HuH-7.5 (cell line): ENCODE measurements around the gene SYCN.
"Not testable (repeated sequence)": the region's sequence is repeated elsewhere in the genome, so short reads cannot be mapped to it uniquely, and the experiment has no call there.

ENCODE experiments used
- DNase-seq: peaks from one replicate; pipeline ENCODE4 v3.0.0; 2011; ENCODE audit warnings: low spot score

The SYCN gene

GRCh38 chr19:39224910-39225309 lies 20.8 kb upstream of the SYCN start:
- no peak for DNase-seq

DNA sequence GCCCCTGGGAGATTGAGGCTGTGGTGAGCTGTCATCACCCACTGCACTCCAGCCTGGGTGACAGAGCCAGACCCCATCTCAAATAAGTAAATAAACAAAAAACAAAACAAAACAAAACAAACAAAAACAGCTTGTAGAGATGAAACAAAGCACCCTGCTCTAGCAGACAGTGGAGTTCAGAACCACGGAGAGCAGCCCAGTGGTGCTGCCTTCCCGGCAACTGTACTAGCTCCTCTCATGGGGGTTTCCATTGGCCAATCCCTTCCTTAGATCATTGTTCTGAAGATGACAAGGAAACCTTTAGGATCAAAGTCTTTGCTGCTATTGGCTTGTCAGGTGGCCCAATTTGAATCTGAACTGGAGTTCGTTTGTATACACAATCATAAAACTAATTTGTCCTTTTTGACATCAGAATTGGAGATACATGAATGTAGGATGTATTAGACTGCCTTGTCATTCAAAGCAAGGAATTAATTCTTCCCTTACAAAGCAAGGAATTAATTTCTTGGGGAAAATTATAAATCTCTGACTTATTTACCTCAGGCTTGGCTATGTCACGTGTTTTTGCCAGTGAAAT lies 19.7 kb upstream of the SYCN start:
- no peak for DNase-seq

DNA sequence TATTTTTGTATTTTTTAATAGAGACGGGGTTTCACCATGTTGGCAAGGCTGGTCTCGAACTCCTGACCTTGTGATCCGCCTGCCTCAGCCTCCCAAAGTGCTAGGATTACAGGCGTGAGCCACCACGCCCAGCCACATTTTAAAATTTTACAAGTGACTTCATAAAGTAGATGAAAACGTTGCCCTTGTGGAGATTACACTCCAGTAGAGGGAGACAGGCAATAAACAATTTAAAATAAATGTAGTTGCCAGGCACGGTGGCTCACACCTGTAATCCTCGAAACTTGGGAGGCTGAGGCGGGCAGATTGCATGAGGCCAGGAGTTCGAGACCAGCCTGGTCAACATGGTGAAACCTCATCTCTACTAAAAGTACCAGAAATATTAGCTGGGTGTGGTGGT lies 15.0 kb upstream of the SYCN start:
- not testable (repeated sequence) for DNase-seq

DNA sequence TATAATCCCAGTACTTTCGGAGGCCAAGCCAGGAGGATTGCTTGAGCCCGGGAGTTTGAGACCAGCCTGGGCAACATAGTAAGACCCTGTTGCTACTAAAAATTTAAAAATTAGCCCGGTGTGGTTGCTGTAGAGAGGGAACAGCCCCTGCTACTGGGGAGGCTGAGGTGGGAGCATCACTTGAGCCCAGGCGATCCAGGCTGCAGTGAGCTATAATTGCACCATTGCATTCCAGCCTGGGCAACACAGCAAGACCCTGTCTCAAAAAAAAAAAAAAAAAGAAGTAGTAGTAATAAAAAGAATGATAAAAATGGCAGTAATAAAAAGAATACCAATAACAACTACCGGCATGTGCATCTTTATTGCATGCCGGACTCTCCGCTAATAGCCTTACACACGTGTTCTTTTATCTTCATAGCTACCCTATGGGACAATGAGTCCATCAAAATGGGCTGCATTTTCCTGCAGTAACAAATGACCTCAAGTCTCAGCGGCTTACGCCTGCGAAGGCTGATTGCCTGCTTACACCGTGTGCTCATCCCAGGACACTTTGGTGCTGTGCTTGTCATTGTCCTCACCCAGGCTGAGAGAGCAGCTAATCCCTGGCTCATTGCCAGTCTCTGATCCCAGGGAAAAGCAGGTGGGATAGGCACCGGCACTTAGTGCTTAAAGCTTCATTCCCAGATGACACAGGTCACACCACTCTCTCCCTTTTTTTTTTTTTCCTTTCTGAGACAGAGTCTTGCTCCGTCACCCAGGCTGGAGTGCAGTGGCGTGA lies 14.4 kb upstream of the SYCN start:
- DNase-seq, result no peak

- DNase-seq, result no peak
Measured at GRCh38 chr19:39217094-39217493, 13.0 kb upstream of the SYCN start.

DNA sequence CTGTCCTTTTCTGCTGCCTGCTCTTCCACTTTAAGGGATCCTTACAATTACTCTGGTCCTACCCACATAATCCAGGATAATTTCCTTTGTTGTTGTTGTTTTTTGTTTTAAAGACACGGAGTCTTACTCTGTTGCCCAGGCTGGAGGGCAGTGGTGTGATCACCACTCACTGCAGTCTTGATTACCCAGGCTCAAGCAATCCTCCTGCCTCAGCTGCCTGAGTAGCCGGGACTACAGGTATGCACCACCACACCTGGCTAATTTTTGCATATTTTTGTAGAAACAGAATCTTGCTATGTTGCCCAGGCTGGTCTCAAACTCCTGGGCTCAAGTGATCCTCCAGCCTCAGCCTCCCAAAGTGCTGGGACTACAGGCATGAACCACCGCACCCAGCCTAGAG lies 11.3 kb upstream of the SYCN start:
- DNase-seq, result not testable (repeated sequence)

- DNase-seq, result no peak
Measured at GRCh38 chr19:39212375-39212742, 8.3 kb upstream of the SYCN start.

- no peak for DNase-seq
Measured at GRCh38 chr19:39211731-39212374, 7.8 kb upstream of the SYCN start.

- DNase-seq, result no peak
Measured at GRCh38 chr19:39209196-39209595, 5.1 kb upstream of the SYCN start.

DNA sequence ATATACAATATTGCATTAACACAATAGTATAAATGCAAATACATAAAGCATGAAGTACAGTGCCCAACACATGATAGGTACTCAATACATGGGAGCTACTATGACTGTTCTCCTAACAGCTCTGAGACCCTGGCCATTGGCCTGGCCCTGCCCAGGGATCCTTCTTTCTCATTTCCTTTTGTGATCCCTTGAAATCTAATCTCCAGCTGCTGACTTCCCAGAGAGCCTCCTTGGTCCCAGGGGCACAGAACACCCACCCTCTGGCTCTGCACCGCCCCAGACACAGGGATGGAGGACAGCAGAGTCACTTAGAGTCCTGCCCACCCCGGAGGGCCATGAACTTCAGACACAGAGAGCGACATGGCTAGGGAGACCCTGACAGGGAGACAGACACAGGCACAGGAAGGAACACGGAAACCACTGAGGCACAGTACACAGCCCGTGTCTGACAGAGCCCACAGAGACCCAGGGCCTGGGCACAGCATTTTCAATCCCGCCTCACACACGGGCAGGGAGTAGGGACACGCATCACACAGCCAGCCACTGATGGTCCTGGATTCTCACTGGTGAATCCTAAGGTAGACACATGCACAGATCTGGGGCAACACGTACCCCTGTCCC lies 4.2 kb upstream of the SYCN start:
- no peak for DNase-seq

- no peak for DNase-seq
Measured at GRCh38 chr19:39207293-39207836, 3.3 kb upstream of the SYCN start.

DNA sequence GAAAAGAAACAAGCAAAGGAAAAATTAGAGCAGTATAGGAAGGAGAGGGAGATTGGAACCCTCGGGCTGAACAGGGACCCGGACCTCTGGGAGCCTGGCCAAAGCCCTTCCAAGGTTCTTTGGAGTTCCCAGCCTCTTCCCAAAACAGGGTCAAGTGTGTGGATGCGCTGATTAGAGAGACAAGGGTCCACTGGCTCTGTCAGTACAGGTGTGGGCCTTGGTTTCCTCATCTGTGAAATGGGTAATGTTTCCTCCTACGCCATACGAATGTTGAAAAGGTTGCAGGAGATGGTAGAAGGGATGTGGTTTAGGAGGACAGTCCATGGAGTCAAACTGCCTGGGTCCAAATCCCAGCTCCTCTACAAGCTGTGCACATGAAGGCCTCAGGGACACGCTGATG lies 2.1 kb upstream of the SYCN start:
- DNase-seq, result no peak

- DNase-seq, result no peak
Measured at GRCh38 chr19:39205449-39205764, 1.3 kb upstream of the SYCN start.

GRCh38 chr19:39202998-39203355 lies 1.1 kb downstream of the SYCN start:
- no peak for DNase-seq

DNA sequence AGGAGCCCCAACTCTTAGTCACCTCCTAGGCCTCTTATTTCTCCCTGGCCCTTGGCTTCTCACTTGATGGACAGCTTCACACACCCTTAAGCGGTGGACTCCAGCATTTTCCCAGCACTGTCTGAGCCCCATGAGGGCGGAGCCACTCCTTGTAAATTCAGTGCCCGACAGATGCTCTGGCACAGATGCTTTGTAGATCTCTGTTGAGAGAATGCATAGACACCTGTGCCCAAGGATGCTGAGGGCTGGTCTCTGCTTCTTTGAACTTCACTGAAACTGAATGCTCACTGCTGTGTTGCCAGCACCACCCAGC lies 3.3 kb downstream of the SYCN start:
- no peak for DNase-seq

DNA sequence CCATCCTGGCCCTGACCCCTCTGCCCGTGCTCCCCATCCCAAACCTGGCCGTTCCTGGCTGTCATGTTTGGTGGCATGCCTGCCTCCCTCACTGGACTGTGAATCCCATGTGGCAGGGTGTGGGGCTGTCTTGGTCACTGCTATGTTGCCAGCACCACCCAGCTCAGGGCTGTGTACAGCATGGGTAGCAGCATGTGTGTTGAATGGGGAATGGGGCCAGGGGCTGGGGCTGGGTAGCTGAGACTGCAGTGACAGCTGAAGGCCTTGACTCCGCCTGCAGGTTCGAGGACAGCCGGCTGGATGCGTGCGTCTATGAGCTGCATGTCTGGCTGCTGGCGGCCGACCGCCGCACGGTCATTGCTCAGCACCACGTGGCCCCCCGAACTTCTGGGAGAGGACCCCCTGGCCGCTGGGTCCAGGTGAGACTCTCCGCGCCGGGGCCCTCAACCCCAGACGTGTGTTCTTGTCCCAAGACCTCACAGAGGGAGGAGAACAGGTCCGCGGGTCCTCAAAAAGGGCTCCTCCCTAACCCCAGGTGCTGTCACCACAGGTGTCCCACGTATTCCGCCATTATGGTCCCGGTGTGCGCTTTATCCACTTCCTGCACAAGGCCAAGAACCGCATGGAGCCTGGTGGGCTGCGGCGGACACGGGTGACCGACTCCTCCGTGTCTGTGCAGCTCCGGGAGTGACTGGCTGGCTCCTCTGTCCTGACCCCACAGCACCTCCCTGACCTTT lies 3.8 kb downstream of the SYCN start:
- DNase-seq, result no peak

DNA sequence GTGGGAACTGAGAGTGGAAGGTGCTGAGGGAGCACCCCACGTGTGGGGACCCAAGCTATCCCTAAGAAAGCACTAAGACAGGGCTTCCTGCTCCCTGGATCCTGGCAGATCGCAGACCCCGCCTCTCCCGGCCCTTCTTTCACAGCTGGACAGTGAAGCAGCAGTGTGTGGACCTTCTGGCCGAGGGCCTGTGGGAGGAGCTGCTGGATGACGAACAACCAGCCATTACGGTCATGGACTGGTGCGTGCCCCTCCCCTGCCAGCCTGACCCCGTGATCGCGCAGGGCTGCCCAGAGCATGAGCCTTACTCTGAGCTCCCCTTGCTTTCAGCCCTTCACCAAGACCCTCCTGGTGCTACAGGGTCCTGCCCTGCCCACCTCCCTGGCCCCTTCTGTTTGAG lies 5.0 kb downstream of the SYCN start:
- DNase-seq, result no peak

DNA sequence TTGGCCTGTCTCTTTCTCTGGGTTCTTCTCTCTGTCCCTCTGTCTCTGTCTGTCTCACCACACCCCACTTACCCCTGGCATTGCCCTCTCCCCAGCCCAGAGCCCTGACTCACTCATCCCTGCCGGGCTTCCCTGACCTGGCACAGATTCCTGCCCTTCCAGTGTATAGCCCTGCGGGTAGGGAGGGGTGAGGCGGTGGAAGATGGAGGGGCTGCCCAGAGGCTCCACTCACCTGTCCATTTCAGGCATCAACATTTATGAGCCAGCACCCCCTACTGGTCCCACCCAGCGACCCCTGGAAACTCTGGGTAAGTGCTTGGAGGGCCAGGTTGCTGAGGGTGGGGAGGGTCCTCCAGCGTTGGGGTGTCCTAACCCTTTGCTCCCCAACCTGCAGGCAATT lies 6.3 kb downstream of the SYCN start:
- DNase-seq, result no peak

- no peak for DNase-seq
Measured at GRCh38 chr19:39196860-39197562, 7.1 kb downstream of the SYCN start, which contains the start of gene NCCRP1. Gene NCCRP1, plus strand, starts transcription at chr19:39196964. Its CDS starts 19 bp downstream, at chr19:39196983.

DNA sequence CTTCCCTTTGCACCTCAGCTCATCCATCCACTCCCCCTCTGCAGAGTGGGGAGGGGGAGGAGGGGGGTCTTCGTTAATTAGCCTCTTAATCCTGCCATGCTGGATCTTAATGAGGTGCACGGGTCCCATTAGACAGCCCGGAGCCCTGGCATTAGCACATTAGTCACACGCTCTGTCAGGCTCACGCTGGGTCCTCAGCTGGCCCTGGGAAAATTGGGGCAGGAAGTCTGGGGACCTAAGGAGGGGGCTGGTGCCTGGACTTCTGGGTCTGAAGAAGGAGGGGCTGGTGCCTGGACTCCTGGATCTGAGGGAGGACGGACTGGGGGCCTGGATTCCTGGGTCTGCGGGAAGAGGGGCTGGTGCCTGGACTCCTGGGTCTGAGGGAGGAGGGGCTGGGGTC lies 7.7 kb downstream of the SYCN start:
- no peak for DNase-seq

- DNase-seq, result no peak
Measured at GRCh38 chr19:39195755-39196154, 8.3 kb downstream of the SYCN start.
